ENCODE measurements around the gene ATG14.

Gene ATG14

GRCh38 chr14:55450124-55450523 lies 38.5 kb upstream of the ATG14 start:
- Histone ChIP-seq H3K4me3 (ENCODE audit: severe bottlenecking) (no peak overlapping the region), H3K27me3 (ENCODE audit: insufficient read depth, poor library complexity, severe bottlenecking) (no peaks in the 10 kb centered on the region), H3K9me3 (ENCODE audit: severe bottlenecking) (no peaks in the 10 kb centered on the region), H3K36me3 (ENCODE audit: low read depth) (no peaks in the 10 kb centered on the region), H3K4me1 (ENCODE audit: insufficient read depth, poor library complexity, severe bottlenecking) (peaks cover 57% of the 10 kb centered on the region), H3K27ac (ENCODE audit: poor library complexity, severe bottlenecking) (no peak overlapping the region)
- DNase-seq (ENCODE audit: low spot score) (no peak), ATAC-seq (ENCODE audit: low read depth) (no peak)
- TF ChIP-seq CTCF (IDR thresholded peaks at IDR 0.05; ENCODE audit: poor library complexity, severe bottlenecking) = no peak

- Histone ChIP-seq H3K27ac (ENCODE audit: poor library complexity, severe bottlenecking) (peak overlapping the region; percentile 85), H3K9me3 (ENCODE audit: severe bottlenecking) (no peaks in the 10 kb centered on the region), H3K27me3 (ENCODE audit: insufficient read depth, poor library complexity, severe bottlenecking) (no peaks in the 10 kb centered on the region), H3K4me3 (ENCODE audit: severe bottlenecking) (no peak overlapping the region), H3K36me3 (ENCODE audit: low read depth) (no peaks in the 10 kb centered on the region), H3K4me1 (ENCODE audit: insufficient read depth, poor library complexity, severe bottlenecking) (peaks cover 47% of the 10 kb centered on the region)
- DNase-seq (ENCODE audit: low spot score) = no peak
- no peak for ATAC-seq (ENCODE audit: low read depth)
- TF ChIP-seq CTCF (IDR thresholded peaks at IDR 0.05; ENCODE audit: poor library complexity, severe bottlenecking) = no peak
Measured at GRCh38 chr14:55449116-55449515, 37.5 kb upstream of the ATG14 start.

- ATAC-seq (ENCODE audit: low read depth) (peak; percentile 94), DNase-seq (ENCODE audit: low spot score) (peak; percentile 98)
- Histone ChIP-seq H3K27me3 (ENCODE audit: insufficient read depth, poor library complexity, severe bottlenecking) (no peaks in the 10 kb centered on the region), H3K9me3 (ENCODE audit: severe bottlenecking) (no peaks in the 10 kb centered on the region), H3K4me1 (ENCODE audit: insufficient read depth, poor library complexity, severe bottlenecking) (peaks cover 42% of the 10 kb centered on the region), H3K36me3 (ENCODE audit: low read depth) (no peaks in the 10 kb centered on the region), H3K27ac (ENCODE audit: poor library complexity, severe bottlenecking) (peak overlapping the region; percentile 85), H3K4me3 (ENCODE audit: severe bottlenecking) (no peak overlapping the region)
- TF ChIP-seq CTCF (IDR thresholded peaks at IDR 0.05; ENCODE audit: poor library complexity, severe bottlenecking) = peak; percentile 10
Measured at GRCh38 chr14:55448141-55448614, 36.5 kb upstream of the ATG14 start.

- ATAC-seq (ENCODE audit: low read depth) (peak; percentile 43), DNase-seq (ENCODE audit: low spot score) (no peak)
- no peaks in the 10 kb centered on the region for H3K36me3 ChIP-seq (ENCODE audit: low read depth)
- no peaks in the 10 kb centered on the region for H3K9me3 ChIP-seq (ENCODE audit: severe bottlenecking)
- no peaks in the 10 kb centered on the region for H3K27me3 ChIP-seq (ENCODE audit: insufficient read depth, poor library complexity, severe bottlenecking)
- TF ChIP-seq CTCF (IDR thresholded peaks at IDR 0.05; ENCODE audit: poor library complexity, severe bottlenecking) = no peak
- H3K4me3 ChIP-seq (ENCODE audit: severe bottlenecking) = no peak overlapping the region
- H3K4me1 ChIP-seq (ENCODE audit: insufficient read depth, poor library complexity, severe bottlenecking) = peaks cover 42% of the 10 kb centered on the region
- peak overlapping the region; percentile 85 for H3K27ac ChIP-seq (ENCODE audit: poor library complexity, severe bottlenecking)
Measured at GRCh38 chr14:55446833-55447232, 35.2 kb upstream of the ATG14 start.

- H3K36me3 ChIP-seq (ENCODE audit: low read depth) = no peaks in the 10 kb centered on the region
- DNase-seq (ENCODE audit: low spot score) (no peak), ATAC-seq (ENCODE audit: low read depth) (no peak)
- TF ChIP-seq CTCF (IDR thresholded peaks at IDR 0.05; ENCODE audit: poor library complexity, severe bottlenecking) = peak; percentile 97
- no peaks in the 10 kb centered on the region for H3K9me3 ChIP-seq (ENCODE audit: severe bottlenecking)
- H3K4me1 ChIP-seq (ENCODE audit: insufficient read depth, poor library complexity, severe bottlenecking) = peaks cover 38% of the 10 kb centered on the region
- peak overlapping the region; percentile 85 for H3K27ac ChIP-seq (ENCODE audit: poor library complexity, severe bottlenecking)
- no peaks in the 10 kb centered on the region for H3K27me3 ChIP-seq (ENCODE audit: insufficient read depth, poor library complexity, severe bottlenecking)
- no peak overlapping the region for H3K4me3 ChIP-seq (ENCODE audit: severe bottlenecking)
Measured at GRCh38 chr14:55446127-55446736, 34.6 kb upstream of the ATG14 start.
